ENCODE measurements around the gene B3GALT2.

B3GALT2 gene

DNA sequence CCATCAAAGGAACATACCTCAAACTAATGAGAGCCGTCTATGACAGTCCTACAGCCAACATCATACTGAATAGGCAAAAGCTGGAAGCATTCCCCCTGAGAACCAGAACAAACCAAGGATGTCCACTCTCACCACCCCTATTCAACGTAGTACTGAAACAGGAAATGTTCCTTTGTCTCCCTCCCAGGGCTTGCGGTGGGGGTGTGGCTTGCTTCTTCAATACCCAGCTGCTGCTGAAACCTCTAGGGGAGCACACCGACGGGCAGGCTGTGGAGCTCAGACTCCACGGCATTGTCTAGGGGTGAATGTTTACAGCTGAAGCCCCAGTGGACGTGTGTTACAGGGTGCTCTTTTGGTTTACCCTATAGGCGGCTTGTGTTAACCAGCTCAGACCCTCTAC is 30.5 kb upstream of the B3GALT2 start:
- TF ChIP-seq, protein P1, sequence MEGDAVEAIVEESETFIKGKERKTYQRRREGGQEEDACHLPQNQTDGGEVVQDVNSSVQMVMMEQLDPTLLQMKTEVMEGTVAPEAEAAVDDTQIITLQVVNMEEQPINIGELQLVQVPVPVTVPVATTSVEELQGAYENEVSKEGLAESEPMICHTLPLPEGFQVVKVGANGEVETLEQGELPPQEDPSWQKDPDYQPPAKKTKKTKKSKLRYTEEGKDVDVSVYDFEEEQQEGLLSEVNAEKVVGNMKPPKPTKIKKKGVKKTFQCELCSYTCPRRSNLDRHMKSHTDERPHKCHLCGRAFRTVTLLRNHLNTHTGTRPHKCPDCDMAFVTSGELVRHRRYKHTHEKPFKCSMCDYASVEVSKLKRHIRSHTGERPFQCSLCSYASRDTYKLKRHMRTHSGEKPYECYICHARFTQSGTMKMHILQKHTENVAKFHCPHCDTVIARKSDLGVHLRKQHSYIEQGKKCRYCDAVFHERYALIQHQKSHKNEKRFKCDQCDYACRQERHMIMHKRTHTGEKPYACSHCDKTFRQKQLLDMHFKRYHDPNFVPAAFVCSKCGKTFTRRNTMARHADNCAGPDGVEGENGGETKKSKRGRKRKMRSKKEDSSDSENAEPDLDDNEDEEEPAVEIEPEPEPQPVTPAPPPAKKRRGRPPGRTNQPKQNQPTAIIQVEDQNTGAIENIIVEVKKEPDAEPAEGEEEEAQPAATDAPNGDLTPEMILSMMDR (IDR thresholded peaks at IDR 0.05; ENCODE audit: low read depth, low read length) = no peak
- no peak for DNase-seq (ENCODE audit: extremely low read depth, low read depth)

DNA sequence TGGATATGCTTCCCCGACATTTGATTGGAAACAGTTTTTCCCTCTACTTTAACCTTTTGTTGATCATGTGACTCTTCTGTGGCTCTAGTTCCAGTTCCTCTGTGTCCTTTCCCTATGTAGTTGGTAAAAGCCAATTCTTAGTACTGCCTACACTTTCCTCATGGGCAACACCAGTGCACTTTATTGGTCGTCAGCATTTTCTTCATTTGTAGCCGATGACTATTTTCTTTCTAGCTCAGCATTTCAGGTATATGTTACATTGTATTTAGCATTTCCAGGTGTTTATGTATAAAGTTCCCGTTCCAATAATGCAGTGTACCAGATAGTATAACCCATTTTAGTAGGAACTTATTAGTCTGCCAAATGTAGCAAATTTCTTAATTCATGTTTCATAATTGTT is 27.6 kb upstream of the B3GALT2 start:
- TF ChIP-seq, protein P1 (IDR thresholded peaks at IDR 0.05; ENCODE audit: low read depth, low read length) = no peak
- DNase-seq (ENCODE audit: extremely low read depth, low read depth) = no peak

DNA sequence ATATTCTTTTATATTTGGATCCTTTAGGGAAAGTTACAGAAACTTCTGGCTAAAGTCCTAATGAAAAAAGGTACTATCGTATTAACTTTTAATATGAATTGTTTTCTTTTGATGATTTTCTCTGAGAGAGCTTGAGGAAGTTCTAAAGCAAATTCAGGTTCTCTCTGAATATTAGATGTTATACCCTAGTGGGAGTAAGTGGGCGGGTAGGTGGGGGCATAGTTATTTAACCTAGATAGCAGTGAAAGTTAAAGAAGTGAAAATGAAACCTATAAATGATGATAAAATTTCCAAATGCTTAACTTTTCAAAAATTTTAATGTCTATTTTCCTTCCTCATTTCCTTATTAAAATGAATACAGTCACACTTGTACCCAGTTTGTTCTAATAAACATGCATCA is 26.2 kb upstream of the B3GALT2 start:
- no peak for DNase-seq (ENCODE audit: extremely low read depth, low read depth)
- TF ChIP-seq, protein P1 (IDR thresholded peaks at IDR 0.05; ENCODE audit: low read depth, low read length) = no peak

DNA sequence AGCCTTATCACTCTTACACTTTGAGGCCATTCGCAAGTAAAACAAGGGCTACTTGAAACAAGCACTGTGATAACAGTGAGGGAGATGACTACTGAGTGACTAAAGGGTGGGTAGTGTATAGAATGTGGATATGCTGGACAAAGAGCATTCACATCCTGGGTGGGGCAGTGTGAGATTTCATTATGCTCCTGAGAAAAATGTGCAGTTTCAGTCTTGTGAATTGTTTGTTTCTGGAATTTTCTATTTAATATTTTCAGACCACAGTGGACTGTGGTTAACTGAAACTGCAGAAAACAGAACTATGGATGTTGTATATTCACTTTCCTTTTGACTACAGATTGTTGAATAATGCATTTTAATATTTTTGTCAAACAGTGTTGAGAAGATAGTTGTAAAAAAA is 25.1 kb upstream of the B3GALT2 start:
- TF ChIP-seq, protein P1 (IDR thresholded peaks at IDR 0.05; ENCODE audit: low read depth, low read length) = no peak
- peak; percentile 25 for DNase-seq (ENCODE audit: extremely low read depth, low read depth)

DNA sequence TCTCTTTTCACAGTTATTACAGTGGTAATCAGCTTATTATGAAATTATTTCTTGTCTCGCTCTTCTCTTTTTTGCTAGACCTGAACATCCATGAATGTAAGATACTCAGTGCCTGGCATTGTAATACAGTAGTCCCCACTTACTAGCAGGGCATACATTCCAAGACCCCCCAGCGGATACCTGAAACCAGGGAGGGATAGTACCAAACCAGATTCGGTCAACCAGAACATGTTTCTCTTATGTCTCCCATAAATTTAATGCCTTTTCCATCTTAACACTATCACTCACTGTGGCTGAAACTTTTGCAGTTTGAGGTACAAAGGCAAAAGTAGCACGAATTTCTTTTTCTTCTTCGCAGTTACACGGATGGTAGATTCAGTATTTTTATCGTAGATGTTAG is 24.6 kb upstream of the B3GALT2 start:
- TF ChIP-seq, protein P1 (IDR thresholded peaks at IDR 0.05; ENCODE audit: low read depth, low read length) = no peak
- no peak for DNase-seq (ENCODE audit: extremely low read depth, low read depth)

DNA sequence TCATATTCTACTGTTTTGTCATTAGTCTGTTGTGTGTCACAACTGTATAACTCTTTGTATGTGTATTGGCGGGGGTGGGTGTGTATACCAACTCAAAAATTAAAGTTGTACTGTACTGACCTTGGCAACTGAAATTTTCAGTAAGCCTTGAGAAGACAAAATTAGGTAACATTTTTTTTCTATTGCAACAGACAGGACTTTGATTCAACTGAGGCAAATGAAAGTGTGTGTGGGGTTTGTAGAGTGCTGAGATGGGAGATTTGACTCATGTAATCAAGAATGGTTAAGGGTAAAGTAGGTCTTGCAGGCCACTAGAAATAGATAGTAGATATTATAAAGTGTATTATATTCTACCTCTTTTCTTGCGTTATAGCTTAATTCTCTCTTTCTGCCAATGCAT is 14.6 kb upstream of the B3GALT2 start:
- no peak for DNase-seq (ENCODE audit: extremely low read depth, low read depth)
- TF ChIP-seq, protein P1 (IDR thresholded peaks at IDR 0.05; ENCODE audit: low read depth, low read length) = no peak

DNA sequence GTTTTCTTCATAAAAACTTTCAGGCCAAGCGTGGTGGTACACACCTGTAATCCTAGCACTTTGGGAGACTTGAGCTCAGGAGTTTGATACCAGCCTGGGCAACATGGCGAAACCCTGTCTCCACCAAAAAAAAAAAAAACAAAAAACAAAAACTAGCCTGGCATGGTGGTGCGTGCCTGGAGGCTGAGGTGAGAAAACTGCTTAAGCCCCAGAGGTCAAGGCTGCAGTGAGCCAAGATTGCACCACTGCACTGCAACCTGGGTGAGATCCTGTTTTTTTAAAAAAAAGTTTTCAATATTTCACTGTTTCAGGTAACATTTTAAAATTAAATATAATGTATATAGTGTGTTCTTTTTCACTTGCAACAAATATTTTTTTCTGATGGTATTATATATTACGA is 13.5 kb upstream of the B3GALT2 start:
- TF ChIP-seq, protein P1 (IDR thresholded peaks at IDR 0.05; ENCODE audit: low read depth, low read length) = no peak
- no peak for DNase-seq (ENCODE audit: extremely low read depth, low read depth)
